Panc1 (cell line): ENCODE results near the gene ATP11A. TPM values are rescaled to one million over a fixed set of nuclear protein-coding genes. Genes with fewer than 3 reads are reported as not detected.

ENCODE experiments used
- ATAC-seq: fragments of 200-7000 bp; cut with Tn5 transposase; 2 replicates; pipeline ENCODE4 v1.9.1; 2020; ENCODE audit warnings: mild to moderate bottlenecking, moderate library complexity
- BruUV-seq: library from RNA; stranded (reverse); fragments of 400-500 nt; replicated peaks from 2 replicates; lab custom pipeline; 2021; lab: Mats Ljungman, UMichigan
- CTCF ChIA-PET: fragments of 300-600 bp; sonication (Branson Sonifier 250); formaldehyde crosslinking; loops from one replicate; lab custom pipeline; 2022; ENCODE audit warnings: antibody characterized with exemption; lab: Charles Lee
- POLR2A ChIA-PET: fragments of 300-600 bp; sonication (Branson Sonifier 250); formaldehyde crosslinking; loops from one replicate; lab custom pipeline; 2022; ENCODE audit warnings: antibody characterized with exemption; lab: Charles Lee
- DNase-seq: peaks from one replicate; pipeline ENCODE4 v3.0.0-alpha.2; 2010; ENCODE audit warnings: low read depth, low spot score
- H3K27ac ChIP-seq: 2 replicates; pipeline ENCODE4 v1.5.1; 2011; ENCODE audit warnings: mild to moderate bottlenecking, low read length, inconsistent platforms
- H3K27me3 ChIP-seq: fragments of 200-500 bp; sonication (Bioruptor generic); 2 replicates; pipeline ENCODE4 v1.6.0; 2014; ENCODE audit warnings: low read length, inconsistent platforms; ENCODE audit not compliant: control insufficient read depth, insufficient read depth
- H3K36me3 ChIP-seq: fragments of 200-500 bp; sonication (Bioruptor generic); 2 replicates; pipeline ENCODE4 v1.5.1; 2014; ENCODE audit warnings: inconsistent platforms, mild to moderate bottlenecking, low read length, moderate library complexity; ENCODE audit not compliant: control insufficient read depth, insufficient read depth
- H3K4me1 ChIP-seq: 2 replicates; pipeline ENCODE4 v1.5.1; 2011; ENCODE audit warnings: inconsistent platforms, mild to moderate bottlenecking, low read length, moderate library complexity; ENCODE audit not compliant: control insufficient read depth, insufficient read depth
- H3K4me3 ChIP-seq, 2 experiments: 2 replicates each; pipeline ENCODE4 v1.5.1; 2011 to 2012; ENCODE audit warnings: low read depth in 2 of 2, low read length in 2 of 2, mild to moderate bottlenecking in 2 of 2, inconsistent platforms in 1 of 2, moderate library complexity in 1 of 2
- H3K9me3 ChIP-seq: fragments of 200-500 bp; sonication (Bioruptor generic); 2 replicates; pipeline ENCODE4 v1.5.1; 2014; ENCODE audit warnings: low read depth, mild to moderate bottlenecking, inconsistent platforms, low read length, moderate library complexity; ENCODE audit not compliant: control insufficient read depth, insufficient read depth
- POLR2AphosphoS5 ChIP-seq: IDR thresholded peaks from 2 replicates; pipeline ENCODE4 v1.6.1; 2012; ENCODE audit warnings: mild to moderate bottlenecking, low read depth, low read length, moderate library complexity
- REST ChIP-seq, 2 experiments: IDR thresholded peaks; 2 replicates each; pipeline ENCODE4 v1.6.1; 2011 to 2012; ENCODE audit warnings: low read depth in 2 of 2, control low read depth in 1 of 2, low read length in 1 of 2, mild to moderate bottlenecking in 1 of 2, moderate library complexity in 1 of 2; ENCODE audit not compliant: insufficient read depth in 1 of 2
- SIN3A ChIP-seq: IDR thresholded peaks from 2 replicates; pipeline ENCODE4 v1.6.1; 2012; ENCODE audit warnings: low read depth, mild to moderate bottlenecking, low read length, moderate library complexity, borderline replicate concordance; ENCODE audit not compliant: insufficient read depth
- TCF7L2 ChIP-seq: IDR thresholded peaks from 2 replicates; pipeline ENCODE4 v1.6.1; 2011; ENCODE audit warnings: mild to moderate bottlenecking, low read depth, low read length, inconsistent platforms
- in situ Hi-C: cut with HindIII; loops from 2 replicates; pipeline ENCODE4 v1.10.0; 2016; ENCODE audit warnings: low sequenced_read_pairs, low pct_unique_long_range_greater_than_20kb
- intact Hi-C: fragments of 100-400 bp; cut with micrococcal nuclease; formaldehyde crosslinking; loops from one replicate; pipeline ENCODE4 v1.10.0; 2022; ENCODE audit not compliant: unreplicated experiment
- total RNA-seq: library from RNA; stranded (reverse); gene quantifications from one replicate; pipeline ENCODE4 v1.2.1, GENCODE V29; 2021; ENCODE audit not compliant: unreplicated experiment
- TF ChIP-seq, protein P1 (sequence below): fragments of 450-650 bp; IDR thresholded peaks from 2 replicates; pipeline ENCODE4 v1.5.1; 2017; ENCODE audit warnings: mild to moderate bottlenecking

The ATP11A gene
- total RNA-seq, 1 experiment from 2014 or later = 85.8 TPM

DNA sequence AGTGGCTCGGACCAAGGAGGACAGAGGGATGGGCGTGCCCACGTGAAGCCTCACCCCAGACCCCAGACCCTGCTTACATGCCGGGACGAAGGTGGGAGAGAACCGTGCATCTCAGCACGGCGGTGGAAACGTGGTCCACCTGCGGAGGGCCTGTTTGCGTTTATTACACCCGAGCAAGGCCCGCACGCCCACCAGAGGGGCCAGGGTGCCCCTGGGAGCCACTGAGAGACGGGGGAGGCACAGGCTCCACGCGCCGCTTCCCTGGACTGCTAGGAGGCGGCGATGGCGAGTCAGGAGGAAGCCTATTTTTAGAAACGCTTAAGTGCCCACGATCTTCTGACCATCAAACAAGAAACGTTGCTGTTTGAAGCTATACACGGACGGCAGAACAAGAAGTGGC is 80.7 kb downstream of the ATP11A start:
- Histone ChIP-seq H3K36me3 (no peaks in the 10 kb centered on the region), H3K4me3 (no peak overlapping the region), H3K27ac (no peak overlapping the region), H3K9me3 (no peaks in the 10 kb centered on the region), H3K27me3 (no peaks in the 10 kb centered on the region), H3K4me1 (no peaks in the 10 kb centered on the region)
- ChIA-PET CTCF (no interaction called here), POLR2A (no interaction called here)
- in situ Hi-C loops = no loop called here
- intact Hi-C loops = no loop called here
- no peak for ATAC-seq
- no TSS peak for BruUV-seq
- TF ChIP-seq TCF7L2 (no peak), REST (IDR thresholded peaks at IDR 0.05; ENCODE audit: insufficient read depth in 1 of 2, low read depth in 2 of 2, low read length in 1 of 2) (no peak), SIN3A (no peak)
- no peak for DNase-seq

DNA sequence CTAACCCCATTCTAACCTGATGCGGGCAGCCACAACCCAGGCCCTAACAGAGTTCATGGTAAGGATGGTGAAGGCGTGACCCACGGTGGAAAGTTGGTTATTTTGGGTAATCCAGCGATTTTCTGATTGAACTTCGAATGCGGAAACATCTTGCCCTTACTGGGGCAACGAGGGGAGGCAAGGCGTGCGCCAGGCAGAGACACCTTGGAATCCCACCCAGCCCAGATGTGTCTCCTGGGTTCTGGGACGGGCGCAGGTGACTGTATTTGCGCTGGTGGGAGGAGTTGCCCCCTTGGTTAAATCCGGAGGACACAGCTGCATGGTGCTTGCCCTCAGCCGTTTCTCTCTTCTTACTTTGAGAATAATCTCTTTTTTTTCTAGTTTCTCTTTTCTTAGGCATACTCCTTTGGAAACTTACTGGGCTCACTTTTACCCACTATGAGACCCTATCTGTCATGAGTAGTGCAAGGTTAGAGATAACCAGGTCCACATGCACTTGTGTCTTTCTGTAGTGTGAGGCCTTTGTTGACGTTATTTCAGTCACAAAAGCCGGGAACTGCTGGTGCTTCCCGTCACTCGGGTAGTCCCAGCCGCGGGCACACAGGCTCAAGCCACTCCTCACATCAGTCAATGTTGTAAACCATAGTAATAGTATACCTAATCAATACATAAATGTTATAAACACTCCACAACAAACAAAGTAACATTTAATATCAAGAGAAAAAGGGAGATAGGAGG is 81.5 kb downstream of the ATP11A start:
- intact Hi-C loops = no loop called here
- in situ Hi-C loops = no loop called here
- Histone ChIP-seq H3K9me3 (no peaks in the 10 kb centered on the region), H3K4me3 (no peak overlapping the region), H3K4me1 (no peaks in the 10 kb centered on the region), H3K36me3 (no peaks in the 10 kb centered on the region), H3K27ac (no peak overlapping the region), H3K27me3 (no peaks in the 10 kb centered on the region)
- ATAC-seq = no peak
- ChIA-PET POLR2A (no interaction called here), CTCF (no interaction called here)
- no peak for DNase-seq
- BruUV-seq = no TSS peak
- no peak for TF ChIP-seq TCF7L2

DNA sequence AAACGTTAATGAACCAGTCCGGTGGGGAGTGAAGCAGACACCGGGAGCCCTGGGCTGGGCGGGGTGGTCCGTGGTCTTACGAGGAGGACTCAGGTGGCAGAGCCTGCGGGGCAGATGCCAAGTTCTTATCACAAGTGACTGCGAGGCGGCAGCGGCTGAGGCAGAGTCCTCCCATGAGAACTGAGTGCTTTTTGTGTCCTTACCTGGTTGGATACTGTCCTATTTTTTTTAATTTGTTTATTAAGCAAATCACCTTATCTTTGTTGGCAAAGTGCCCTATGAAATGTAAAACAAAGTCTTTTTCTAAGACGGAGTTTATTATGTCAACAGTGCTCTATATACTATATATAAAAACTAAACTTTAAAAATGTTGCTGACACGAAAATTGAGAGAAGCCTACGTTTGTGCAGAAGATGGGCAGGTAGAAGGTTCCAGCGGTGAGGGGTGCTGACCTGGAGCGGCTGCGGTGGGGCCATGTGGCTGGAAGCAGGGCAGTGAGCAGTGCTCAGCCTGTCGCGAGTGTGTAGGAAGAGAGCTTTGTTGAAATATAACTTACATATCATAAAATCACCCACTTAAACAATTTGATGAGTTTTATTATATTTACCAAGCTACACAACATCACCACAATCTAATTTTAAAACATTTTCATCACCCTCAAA is 82.2 kb downstream of the ATP11A start:
- Histone ChIP-seq H3K27me3 (no peaks in the 10 kb centered on the region), H3K4me3 (no peak overlapping the region), H3K9me3 (no peaks in the 10 kb centered on the region), H3K27ac (no peak overlapping the region), H3K36me3 (no peaks in the 10 kb centered on the region), H3K4me1 (no peaks in the 10 kb centered on the region)
- BruUV-seq = no TSS peak
- DNase-seq (no peak), ATAC-seq (no peak)
- intact Hi-C loops (no loop called here), in situ Hi-C loops (no loop called here)
- no peak for TF ChIP-seq TCF7L2
- TF ChIP-seq, protein P1, sequence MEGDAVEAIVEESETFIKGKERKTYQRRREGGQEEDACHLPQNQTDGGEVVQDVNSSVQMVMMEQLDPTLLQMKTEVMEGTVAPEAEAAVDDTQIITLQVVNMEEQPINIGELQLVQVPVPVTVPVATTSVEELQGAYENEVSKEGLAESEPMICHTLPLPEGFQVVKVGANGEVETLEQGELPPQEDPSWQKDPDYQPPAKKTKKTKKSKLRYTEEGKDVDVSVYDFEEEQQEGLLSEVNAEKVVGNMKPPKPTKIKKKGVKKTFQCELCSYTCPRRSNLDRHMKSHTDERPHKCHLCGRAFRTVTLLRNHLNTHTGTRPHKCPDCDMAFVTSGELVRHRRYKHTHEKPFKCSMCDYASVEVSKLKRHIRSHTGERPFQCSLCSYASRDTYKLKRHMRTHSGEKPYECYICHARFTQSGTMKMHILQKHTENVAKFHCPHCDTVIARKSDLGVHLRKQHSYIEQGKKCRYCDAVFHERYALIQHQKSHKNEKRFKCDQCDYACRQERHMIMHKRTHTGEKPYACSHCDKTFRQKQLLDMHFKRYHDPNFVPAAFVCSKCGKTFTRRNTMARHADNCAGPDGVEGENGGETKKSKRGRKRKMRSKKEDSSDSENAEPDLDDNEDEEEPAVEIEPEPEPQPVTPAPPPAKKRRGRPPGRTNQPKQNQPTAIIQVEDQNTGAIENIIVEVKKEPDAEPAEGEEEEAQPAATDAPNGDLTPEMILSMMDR = no peak
- no peak for TF ChIP-seq REST (IDR thresholded peaks at IDR 0.05; ENCODE audit: insufficient read depth in 1 of 2, low read depth in 2 of 2, low read length in 1 of 2)
- no peak for TF ChIP-seq SIN3A
- TF ChIP-seq POLR2AphosphoS5 = no peak
- ChIA-PET POLR2A (interaction anchor here (0.7 kb wide), 1 partner anchor 1210 kb away, joined by 3 read pairs; no protein-coding TSS in a partner anchor), CTCF (no interaction called here)
